HEK293T (cell line): ENCODE measurements around the gene MRPL51.

ENCODE experiments used
- CTCF ChIA-PET: fragments of 350-600 bp; formaldehyde crosslinking; extraction: SDS; loops from one replicate; lab custom pipeline; 2021; ENCODE audit warnings: antibody characterized with exemption, inconsistent platforms; lab: Yijun Ruan, JAX
- POLR2A ChIA-PET: fragments of 350-600 bp; formaldehyde crosslinking; extraction: SDS; loops from one replicate; lab custom pipeline; 2020; ENCODE audit warnings: antibody characterized with exemption, inconsistent platforms; lab: Yijun Ruan, JAX
- DNase-seq: peaks from one replicate; pipeline ENCODE4 v3.0.0; 2012; ENCODE audit warnings: mixed read lengths; ENCODE audit errors: extremely low spot score
- ARNT ChIP-seq: fragments of 450-650 bp; IDR thresholded peaks from 2 replicates; pipeline ENCODE4 v1.6.1; 2017; ENCODE audit warnings: mild to moderate bottlenecking
- BHLHE40 ChIP-seq: fragments of 450-650 bp; IDR thresholded peaks from 2 replicates; pipeline ENCODE4 v1.6.1; 2016; ENCODE audit warnings: mild to moderate bottlenecking, moderate library complexity, borderline replicate concordance
- CTBP1 ChIP-seq: fragments of 450-650 bp; IDR thresholded peaks from 2 replicates; pipeline ENCODE4 v1.6.1; 2016; ENCODE audit warnings: borderline replicate concordance
- ELF4 ChIP-seq: fragments of 450-650 bp; IDR thresholded peaks from 2 replicates; pipeline ENCODE4 v1.6.1; 2017; ENCODE audit warnings: antibody characterized with exemption
- FOXA1 ChIP-seq: fragments of 450-650 bp; IDR thresholded peaks from 2 replicates; pipeline ENCODE4 v1.6.1; 2016; ENCODE audit warnings: mild to moderate bottlenecking
- FOXK2 ChIP-seq: fragments of 450-650 bp; IDR thresholded peaks from 2 replicates; pipeline ENCODE4 v1.6.1; 2016; ENCODE audit warnings: mild to moderate bottlenecking
- FOXM1 ChIP-seq: fragments of 450-650 bp; IDR thresholded peaks from 2 replicates; pipeline ENCODE4 v1.6.1; 2017; ENCODE audit warnings: mild to moderate bottlenecking, borderline replicate concordance
- HDGF ChIP-seq: fragments of 450-650 bp; IDR thresholded peaks from 2 replicates; pipeline ENCODE4 v1.6.1; 2017; ENCODE audit warnings: antibody characterized with exemption, borderline replicate concordance
- L3MBTL2 ChIP-seq: fragments of 450-650 bp; conservative IDR thresholded peaks from 2 replicates; pipeline ENCODE4 v1.6.1; 2016; ENCODE audit warnings: mild to moderate bottlenecking
- LEF1 ChIP-seq: fragments of 450-650 bp; IDR thresholded peaks from 2 replicates; pipeline ENCODE4 v1.6.1; 2017; ENCODE audit warnings: mild to moderate bottlenecking, borderline replicate concordance
- NFRKB ChIP-seq: fragments of 450-650 bp; IDR thresholded peaks from 2 replicates; pipeline ENCODE4 v1.6.1; 2016; ENCODE audit warnings: mild to moderate bottlenecking, moderate library complexity
- PKNOX1 ChIP-seq: fragments of 450-650 bp; IDR thresholded peaks from 2 replicates; pipeline ENCODE4 v1.6.1; 2016
- SP1 ChIP-seq: fragments of 450-650 bp; IDR thresholded peaks from 2 replicates; pipeline ENCODE4 v1.6.1; 2017
- SUZ12 ChIP-seq: fragments of 450-650 bp; IDR thresholded peaks from 2 replicates; pipeline ENCODE4 v1.6.1; 2016; ENCODE audit warnings: mild to moderate bottlenecking
- TARDBP ChIP-seq: fragments of 450-650 bp; IDR thresholded peaks from 2 replicates; pipeline ENCODE4 v1.6.1; 2016
- ZNF384 ChIP-seq: fragments of 450-650 bp; IDR thresholded peaks from 2 replicates; pipeline ENCODE4 v1.6.1; 2016

The MRPL51 gene

GRCh38 chr12:6450869-6451347 is 42.2 kb downstream of the MRPL51 start:
- no peak for DNase-seq

GRCh38 chr12:6450091-6450868 is 42.8 kb downstream of the MRPL51 start:
- no peak for TF ChIP-seq SP1
- no peak for TF ChIP-seq FOXM1
- no peak for TF ChIP-seq FOXK2
- no peak for TF ChIP-seq ARNT
- no peak for TF ChIP-seq ELF4
- TF ChIP-seq FOXA1 = no peak
- TF ChIP-seq ZNF384 = no peak
- no peak for TF ChIP-seq PKNOX1
- no peak for TF ChIP-seq NFRKB
- POLR2A ChIA-PET = interaction anchor here (2.2 to 2.8 kb wide), 2 partner anchors 20 to 84 kb away, joined by 9 to 17 read pairs; partner anchors contain the start of genes GAPDH and VAMP1
- no peak for DNase-seq
- CTCF ChIA-PET = interaction anchor here (0.7 to 2.2 kb wide), 3 partner anchors 15 to 115 kb away, joined by 3 to 12 read pairs (median 4); no protein-coding TSS in a partner anchor

More at GRCh38 chr12:6450869-6451347, 42.2 kb downstream of the MRPL51 start:
- TF ChIP-seq HDGF = no peak
- TF ChIP-seq SUZ12 = no peak
- TF ChIP-seq FOXA1 = no peak
- TF ChIP-seq ARNT = no peak
- no peak for TF ChIP-seq LEF1
- TF ChIP-seq L3MBTL2 = no peak
- no peak for TF ChIP-seq TARDBP
- no peak for TF ChIP-seq CTBP1
- TF ChIP-seq ELF4 = no peak
- no peak for TF ChIP-seq PKNOX1
- TF ChIP-seq SP1 = no peak
- no peak for TF ChIP-seq FOXM1
- no peak for TF ChIP-seq NFRKB
- no peak for TF ChIP-seq BHLHE40
- TF ChIP-seq ZNF384 = no peak
- no peak for TF ChIP-seq FOXK2
- ChIA-PET POLR2A (interaction anchor here (0.9 to 2.8 kb wide), 6 partner anchors 11 to 111 kb away, joined by 3 to 17 read pairs (median 6); partner anchors contain the start of genes GAPDH, MRPL51 and VAMP1), CTCF (interaction anchor here (0.7 to 2.2 kb wide), 3 partner anchors 10 to 87 kb away, joined by 3 to 12 read pairs (median 4); no protein-coding TSS in a partner anchor)

- no peak for TF ChIP-seq LEF1
- TF ChIP-seq TARDBP = no peak
- TF ChIP-seq NFRKB = no peak
- TF ChIP-seq FOXK2 = no peak
- no peak for TF ChIP-seq SP1
- no peak for TF ChIP-seq PKNOX1
- no peak for TF ChIP-seq SUZ12
- TF ChIP-seq L3MBTL2 = no peak
- TF ChIP-seq FOXM1 = no peak
- no peak for TF ChIP-seq FOXA1
- TF ChIP-seq CTBP1 = no peak
- no peak for TF ChIP-seq ZNF384
- no peak for TF ChIP-seq HDGF
- no peak for TF ChIP-seq BHLHE40
- no peak for TF ChIP-seq ELF4
- no peak for TF ChIP-seq ARNT
- DNase-seq = no peak
- ChIA-PET CTCF (interaction anchor here (1.2 kb wide), 1 partner anchor 21 kb away, joined by 3 read pairs; no protein-coding TSS in a partner anchor), POLR2A (interaction anchor here (0.6 kb wide), 1 partner anchor 108 kb away, joined by 3 read pairs; no protein-coding TSS in a partner anchor)
Observed at GRCh38 chr12:6444704-6445688, 48.1 kb downstream of the MRPL51 start, which contains the start of gene CD27. Gene CD27 (plus strand): TSS chr12:6444955. CDS start chr12:6445096, 141 bp downstream.

- DNase-seq = no peak
- ChIA-PET CTCF (interaction anchor here (1.0 to 1.2 kb wide), 2 partner anchors 20 to 22 kb away, joined by 3 to 5 read pairs; no protein-coding TSS in a partner anchor), POLR2A (interaction anchor here (1.4 kb wide), 1 partner anchor 27 kb away, joined by 7 read pairs; the partner anchor contains the start of gene VAMP1)
- TF ChIP-seq NFRKB (no peak), FOXA1 (no peak)
Observed at GRCh38 chr12:6444031-6444430, 49.0 kb downstream of the MRPL51 start.
